ENCODE measurements around the gene ADAMTS9.

Gene ADAMTS9

GRCh38 chr3:64650715-64651114, 37.1 kb downstream of the ADAMTS9 start:
- no peak for DNase-seq

- DNase-seq = no peak
Observed at GRCh38 chr3:64650096-64650622, 37.6 kb downstream of the ADAMTS9 start.

- DNase-seq = no peak
Observed at GRCh38 chr3:64648927-64649906, 38.6 kb downstream of the ADAMTS9 start.

GRCh38 chr3:64647825-64648224, 40.0 kb downstream of the ADAMTS9 start:
- no peak for DNase-seq

- DNase-seq = no peak
Observed at GRCh38 chr3:64645243-64645642, 42.6 kb downstream of the ADAMTS9 start.

GRCh38 chr3:64644483-64644882, 43.3 kb downstream of the ADAMTS9 start:
- no peak for DNase-seq

- no peak for DNase-seq
Observed at GRCh38 chr3:64642327-64643151, 45.3 kb downstream of the ADAMTS9 start.

- no peak for DNase-seq
Observed at GRCh38 chr3:64638981-64639481, 48.8 kb downstream of the ADAMTS9 start.

- DNase-seq = no peak
Observed at GRCh38 chr3:64638511-64638910, 49.3 kb downstream of the ADAMTS9 start.

GRCh38 chr3:64634417-64634816, 53.4 kb downstream of the ADAMTS9 start:
- DNase-seq = no peak

GRCh38 chr3:64631951-64632350, 55.8 kb downstream of the ADAMTS9 start:
- no peak for DNase-seq

- DNase-seq = no peak
Observed at GRCh38 chr3:64627471-64628321, 60.1 kb downstream of the ADAMTS9 start.

- DNase-seq = no peak
Observed at GRCh38 chr3:64627042-64627441, 60.8 kb downstream of the ADAMTS9 start.

- no peak for DNase-seq
Observed at GRCh38 chr3:64625381-64625780, 62.4 kb downstream of the ADAMTS9 start.

- DNase-seq = no peak
Observed at GRCh38 chr3:64623125-64623524, 64.7 kb downstream of the ADAMTS9 start.

- DNase-seq = no peak
Observed at GRCh38 chr3:64621726-64622395, 65.9 kb downstream of the ADAMTS9 start.

GRCh38 chr3:64621275-64621674, 66.5 kb downstream of the ADAMTS9 start:
- no peak for DNase-seq

GRCh38 chr3:64620020-64620419, 67.8 kb downstream of the ADAMTS9 start:
- no peak for DNase-seq

GRCh38 chr3:64619216-64619615, 68.6 kb downstream of the ADAMTS9 start:
- no peak for DNase-seq

GRCh38 chr3:64617610-64618009, 70.2 kb downstream of the ADAMTS9 start:
- no peak for DNase-seq

GRCh38 chr3:64616953-64617352, 70.8 kb downstream of the ADAMTS9 start:
- DNase-seq = no peak
